GM18520 (cell line): ENCODE data around the gene SINHCAF.
"Not testable (repeated sequence)": the region's sequence is repeated elsewhere in the genome, so short reads cannot be mapped to it uniquely, and the experiment has no call there.

Source experiments
- ATAC-seq: cut with Tn5 transposase; IDR thresholded peaks from one replicate; pipeline ENCODE4 v1.9.1; 2021; ENCODE audit not compliant: unreplicated experiment

SINHCAF gene

GRCh38 chr12:31310488-31310887, 15.5 kb downstream of the SINHCAF start:
- no peak for ATAC-seq

- ATAC-seq: no peak
Measured at GRCh38 chr12:31309279-31309678, 16.7 kb downstream of the SINHCAF start.

DNA sequence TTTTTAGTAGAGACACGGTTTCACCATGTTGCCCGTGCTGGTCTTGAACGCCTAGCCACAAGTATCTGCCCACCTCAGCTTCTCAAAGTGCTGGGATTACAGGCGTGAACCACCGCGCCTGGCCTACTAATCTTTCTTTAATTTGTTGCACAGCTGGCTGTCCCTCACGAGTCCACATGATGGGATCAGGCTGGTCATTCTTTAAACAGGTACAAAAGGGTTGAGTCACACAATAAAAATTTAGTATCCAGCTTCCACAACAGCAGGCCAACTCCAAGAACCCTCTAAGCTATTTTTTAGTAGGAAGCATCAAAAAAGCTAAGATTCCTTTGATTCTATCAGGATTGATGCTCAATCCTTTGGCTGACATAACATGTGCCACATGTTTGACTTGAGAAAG, 17.8 kb downstream of the SINHCAF start:
- ATAC-seq: no peak

DNA sequence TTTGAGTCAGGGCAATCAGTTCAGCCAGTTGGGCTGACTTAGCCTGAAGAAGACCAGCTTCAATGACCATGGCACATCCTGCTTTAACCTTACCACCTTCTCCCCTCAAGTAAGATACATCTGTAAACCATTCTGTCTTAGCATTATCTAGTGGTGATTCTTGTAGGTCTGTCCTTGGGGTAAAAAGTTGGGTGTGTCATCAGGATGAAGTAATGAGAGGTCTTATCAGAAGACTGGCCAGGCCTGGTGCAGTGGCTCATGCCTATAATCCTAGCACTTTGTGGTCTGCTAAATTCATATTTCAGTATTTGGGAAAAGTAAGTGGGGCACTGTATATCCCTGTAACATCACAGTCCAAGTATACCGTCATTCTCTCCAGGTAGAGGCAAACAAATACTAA, 19.1 kb downstream of the SINHCAF start:
- no peak for ATAC-seq

DNA sequence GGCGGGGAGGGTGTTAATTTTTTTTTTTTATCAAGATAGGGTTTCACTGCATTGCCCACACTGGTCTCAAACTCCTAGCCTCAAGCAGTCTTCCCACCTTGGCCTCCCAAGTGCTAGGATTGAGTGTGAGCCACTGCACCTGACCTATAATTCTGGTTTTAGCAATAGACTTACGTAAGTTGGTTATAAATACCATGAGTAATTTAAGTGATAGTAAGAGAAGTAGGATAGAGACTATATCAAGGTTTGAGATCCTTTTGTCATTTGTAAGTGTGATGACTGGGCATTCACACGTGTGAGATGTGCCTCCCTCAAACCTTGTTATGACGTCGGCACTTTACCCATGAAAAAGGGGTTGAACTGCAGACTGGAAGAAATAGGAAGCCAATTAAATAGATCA, 22.5 kb downstream of the SINHCAF start:
- no peak for ATAC-seq

GRCh38 chr12:31301311-31301710, 24.6 kb downstream of the SINHCAF start:
- ATAC-seq: no peak

DNA sequence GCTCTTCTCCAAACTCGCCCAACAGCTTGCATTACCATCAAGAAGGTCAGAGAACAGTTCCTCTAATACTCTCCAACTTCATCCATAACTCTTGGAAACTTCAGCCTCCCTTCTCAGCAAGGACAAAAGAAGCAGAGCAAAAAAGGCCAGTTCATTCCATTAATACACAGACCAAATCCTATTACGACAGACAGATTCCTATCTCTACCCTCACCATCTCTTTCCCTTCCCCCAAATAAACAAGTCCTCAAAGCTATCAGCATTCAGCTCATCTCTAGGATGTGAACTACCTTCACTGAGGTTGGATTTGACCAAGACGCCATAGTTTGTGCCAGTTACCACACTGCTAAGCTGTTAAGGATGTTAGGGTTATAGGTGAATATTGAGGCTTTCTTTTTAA, 25.2 kb downstream of the SINHCAF start:
- no peak for ATAC-seq

GRCh38 chr12:31300341-31300740, 25.6 kb downstream of the SINHCAF start:
- ATAC-seq: no peak

GRCh38 chr12:31298922-31299321, 27.0 kb downstream of the SINHCAF start:
- no peak for ATAC-seq

- peak; percentile 48 for ATAC-seq
Measured at GRCh38 chr12:31298515-31298910, 27.4 kb downstream of the SINHCAF start.

DNA sequence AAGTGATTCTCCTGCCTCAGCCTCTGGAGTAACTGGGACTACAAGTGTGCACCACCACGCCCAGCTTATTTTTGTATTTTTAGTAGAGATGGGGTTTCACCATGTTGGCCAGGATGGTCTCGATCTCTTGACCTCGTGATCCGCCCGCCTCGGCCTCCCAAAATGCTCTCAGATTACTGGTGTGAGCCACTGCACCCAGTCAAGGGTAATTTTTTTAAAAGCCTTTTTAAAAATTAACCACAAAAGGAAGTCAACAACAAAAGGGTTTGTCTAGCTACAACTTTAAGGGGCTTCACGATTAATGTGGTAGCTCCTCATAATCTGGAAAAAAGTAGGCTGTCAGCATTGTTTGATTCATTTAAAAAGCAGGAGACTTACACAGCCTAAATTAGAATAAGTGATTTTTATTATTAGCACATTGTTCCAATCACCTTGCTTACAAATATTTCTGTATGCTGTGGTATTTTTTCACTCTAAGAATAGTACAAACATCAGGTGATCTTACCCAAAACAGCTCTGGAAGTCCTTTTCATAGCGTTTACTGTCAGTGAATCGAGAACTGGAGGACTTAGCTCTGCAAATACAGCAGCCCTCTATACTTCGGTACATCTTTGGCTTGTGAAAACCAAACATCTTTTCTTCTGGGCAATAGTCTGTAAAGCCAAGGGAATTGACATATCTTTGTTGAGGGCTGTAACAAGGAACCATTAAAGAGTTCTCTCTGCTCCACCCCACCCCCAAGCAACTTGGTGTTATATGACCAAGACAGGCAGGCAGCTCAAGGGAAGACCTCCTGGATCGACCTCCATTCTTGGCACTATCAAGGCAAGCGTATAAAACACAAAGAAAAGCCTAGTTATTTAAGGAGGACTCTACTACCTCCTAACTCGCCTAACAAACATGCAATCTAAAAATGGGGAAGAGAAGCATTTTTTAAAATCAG, 28.1 kb downstream of the SINHCAF start:
- peak; percentile 26 for ATAC-seq

GRCh38 chr12:31289441-31289840, 36.5 kb downstream of the SINHCAF start:
- no peak for ATAC-seq

DNA sequence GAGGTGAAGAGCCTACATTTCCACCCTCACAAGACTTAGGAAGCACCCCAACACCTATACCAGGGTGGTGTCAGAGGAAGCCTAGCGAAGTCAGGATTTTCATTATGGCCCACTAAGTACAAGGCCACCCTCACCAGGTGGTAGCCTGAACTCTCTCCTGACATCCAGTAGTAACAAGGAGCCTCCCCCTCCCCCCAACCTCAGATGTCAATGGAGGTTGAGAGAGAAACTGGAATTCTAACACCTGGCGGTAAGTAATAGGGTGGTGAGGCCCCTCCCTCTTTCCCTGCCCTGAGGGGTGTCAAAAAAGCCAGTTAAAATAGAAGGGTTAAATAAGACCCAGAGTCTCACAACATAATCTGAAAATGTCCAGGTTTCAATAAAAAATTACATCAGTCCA, 37.6 kb downstream of the SINHCAF start:
- ATAC-seq: no peak

GRCh38 chr12:31280183-31280582, 45.8 kb downstream of the SINHCAF start:
- no peak for ATAC-seq

DNA sequence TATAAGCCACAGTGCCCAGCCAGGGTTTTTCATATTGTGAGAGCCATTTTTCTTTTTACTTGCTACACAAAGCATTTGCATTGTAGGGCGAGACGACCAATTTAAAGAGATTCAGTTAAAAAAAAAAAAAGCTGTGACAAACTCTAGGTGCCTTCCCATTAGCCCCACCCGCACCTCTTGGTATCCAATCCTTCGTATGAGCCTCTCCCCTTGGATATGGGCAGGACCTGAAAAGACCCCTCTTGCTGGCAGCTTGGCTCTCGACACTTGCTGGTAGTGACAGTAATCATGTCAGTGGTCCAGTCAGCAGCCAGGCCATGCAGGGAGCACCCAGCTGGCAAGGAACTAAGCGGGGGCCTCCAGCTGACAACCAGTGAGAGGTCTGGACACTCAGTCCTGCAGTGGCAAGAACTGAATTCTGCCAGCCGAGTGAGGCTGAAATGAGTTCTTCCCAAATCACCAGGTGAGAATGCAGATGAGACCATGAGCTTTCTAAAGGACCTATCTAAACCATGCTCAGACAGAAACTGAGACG, 46.5 kb downstream of the SINHCAF start:
- ATAC-seq: no peak

DNA sequence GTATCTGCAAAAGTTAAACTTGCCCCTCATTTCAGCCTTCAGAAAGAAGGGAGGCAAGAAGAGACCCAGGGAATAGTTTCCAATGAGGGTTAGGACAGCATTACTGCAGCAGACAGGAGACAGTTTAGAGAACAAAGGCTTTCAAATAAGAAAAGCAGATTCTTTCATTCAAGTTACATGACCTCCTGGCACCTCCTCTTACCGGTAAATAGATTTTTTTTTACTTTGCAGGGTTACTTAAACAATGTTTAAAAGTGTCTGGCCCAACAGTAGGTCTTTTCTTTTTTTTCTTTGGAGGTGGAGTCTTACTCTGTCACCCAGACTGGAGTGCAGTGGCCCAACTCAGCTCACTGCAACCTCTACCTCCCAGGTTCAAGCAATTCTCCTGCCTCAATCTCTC, 47.1 kb downstream of the SINHCAF start:
- ATAC-seq: no peak

DNA sequence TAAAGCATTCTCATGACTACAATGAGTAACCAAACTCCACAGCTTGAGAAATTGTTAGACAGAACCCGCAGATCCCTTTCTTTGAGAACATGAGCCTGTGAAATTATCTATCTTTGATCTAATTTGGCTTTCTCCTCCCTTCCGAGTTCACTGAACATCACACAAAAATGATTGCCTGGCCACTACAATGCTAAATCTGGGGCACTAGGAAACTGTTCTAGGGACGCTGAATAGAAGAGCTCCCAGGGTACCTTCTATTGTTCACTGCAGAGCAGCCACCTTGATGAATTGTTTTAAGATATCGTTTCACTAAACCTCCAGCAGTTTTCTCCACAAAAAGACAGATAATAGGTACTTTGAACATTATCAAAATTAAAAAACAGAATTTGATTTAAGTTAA, 47.5 kb downstream of the SINHCAF start:
- ATAC-seq: no peak

- ATAC-seq: no peak
Measured at GRCh38 chr12:31277081-31277480, 48.9 kb downstream of the SINHCAF start.

- no peak for ATAC-seq
Measured at GRCh38 chr12:31275491-31275890, 50.5 kb downstream of the SINHCAF start.

- ATAC-seq: no peak
Measured at GRCh38 chr12:31274520-31275300, 51.2 kb downstream of the SINHCAF start.

GRCh38 chr12:31273794-31274193, 52.2 kb downstream of the SINHCAF start:
- ATAC-seq: not testable (repeated sequence)
